B cell (primary cell): Measurements from ENCODE around the gene MGST2. TPM values are rescaled to one million over a fixed set of nuclear protein-coding genes. Genes with fewer than 3 reads are reported as not detected.

Experiments used
- ATAC-seq: fragments of 200-7000 bp; cut with Tn5 transposase; one replicate; pipeline ENCODE4 v1.10.0; 2021; ENCODE audit warnings: low read depth, mild to moderate bottlenecking, moderate number of reproducible peaks, moderate library complexity
- CTCF ChIA-PET: fragments of 350-600 bp; sonication (Branson Sonifier 250); formaldehyde crosslinking; loops from one replicate; lab custom pipeline; 2021; ENCODE audit warnings: antibody characterized with exemption, inconsistent platforms; lab: Charles Lee
- POLR2A ChIA-PET: fragments of 350-600 bp; sonication (Branson Sonifier 250); formaldehyde crosslinking; loops from one replicate; lab custom pipeline; 2021; ENCODE audit warnings: antibody characterized with exemption; lab: Charles Lee
- DNase-seq: peaks from one replicate; pipeline ENCODE4 v3.0.0; 2013
- H2AFZ ChIP-seq: 2 replicates; pipeline ENCODE4 v1.6.1; 2012; ENCODE audit warnings: mild to moderate bottlenecking, low read depth, low read length; ENCODE audit not compliant: insufficient read depth, poor library complexity, severe bottlenecking
- H3K27ac ChIP-seq, 2 donors: 1 replicate in 1 of 2; 2 replicates in 1 of 2; pipeline ENCODE4 v1.5.1; 2012 to 2013; ENCODE audit warnings: low read length in 2 of 2, mild to moderate bottlenecking in 2 of 2, moderate library complexity in 1 of 2
- H3K27me3 ChIP-seq, 4 experiments: fragments of 200-600 bp in 1 of 4; sonication (generic) in 1 of 4; replicated peaks in 1 of 4; 1 replicate in 2 of 4; 2 replicates in 2 of 4; pipeline versions ENCODE4 v1.6.1 to v1.7.0; 2013 to 2016; ENCODE audit warnings: low read length in 3 of 4, mild to moderate bottlenecking in 2 of 4, mixed read lengths in 1 of 4, moderate library complexity in 1 of 4; ENCODE audit not compliant: insufficient read depth in 4 of 4, control insufficient read depth in 3 of 4; ENCODE audit errors: control extremely low read depth in 1 of 4
- H3K36me3 ChIP-seq, 2 experiments: replicated peaks in 1 of 2; 1 replicate in 1 of 2; 2 replicates in 1 of 2; pipeline versions ENCODE4 v1.6.1 to v1.7.1; 2013; ENCODE audit warnings: low read length in 1 of 2; ENCODE audit not compliant: insufficient read depth in 2 of 2, control insufficient read depth in 1 of 2; ENCODE audit errors: control extremely low read depth in 1 of 2, extremely low read depth in 1 of 2
- H3K4me1 ChIP-seq, 2 donors: fragments of 200-600 bp in 1 of 2; sonication (generic) in 1 of 2; 1 replicate in 1 of 2; 2 replicates in 1 of 2; pipeline versions ENCODE4 v1.5.1 to v1.6.1; 2013 to 2017; ENCODE audit warnings: low read length in 2 of 2; ENCODE audit not compliant: control insufficient read depth in 2 of 2, insufficient read depth in 2 of 2
- H3K4me2 ChIP-seq: replicated peaks from 2 replicates; pipeline ENCODE3; 2012; ENCODE audit warnings: mild to moderate bottlenecking, low read depth, low read length; ENCODE audit not compliant: poor library complexity, severe bottlenecking
- H3K4me3 ChIP-seq, 5 experiments: fragments of 200-600 bp in 1 of 5; sonication (generic) in 1 of 5; 1 replicate in 3 of 5; 2 replicates in 2 of 5; pipeline versions ENCODE4 v1.5.1 to v1.7.0; 2011 to 2016; ENCODE audit warnings: low read length in 4 of 5, mild to moderate bottlenecking in 4 of 5, low read depth in 2 of 5, control low read depth in 1 of 5, moderate library complexity in 1 of 5; ENCODE audit not compliant: insufficient read depth in 1 of 5; ENCODE audit errors: control extremely low read depth in 1 of 5, extremely low read depth in 1 of 5
- H3K79me2 ChIP-seq: fragments of 200-600 bp; sonication (generic); one replicate; pipeline ENCODE4 v1.6.0; 2016; ENCODE audit warnings: low read length; ENCODE audit not compliant: control insufficient read depth, insufficient read depth
- H3K9ac ChIP-seq: fragments of 200-600 bp; sonication (generic); 2 replicates; pipeline ENCODE4 v1.6.1; 2017; ENCODE audit warnings: mild to moderate bottlenecking, low read length, moderate library complexity
- H3K9me3 ChIP-seq, 3 donors: one replicate each; pipeline versions ENCODE4 v1.6.1 to v1.7.1; 2013; ENCODE audit warnings: low read length in 2 of 3; ENCODE audit not compliant: control insufficient read depth in 2 of 3, insufficient read depth in 1 of 3; ENCODE audit errors: control extremely low read depth in 1 of 3
- H4K20me1 ChIP-seq: 2 replicates; pipeline ENCODE4 v1.6.0; 2012; ENCODE audit warnings: mild to moderate bottlenecking, low read length; ENCODE audit not compliant: insufficient read depth, control insufficient read depth, poor library complexity, severe bottlenecking
- H3K27ac Mint-ChIP-seq: one replicate; pipeline ENCODE4 v1.8.0; 2021; ENCODE audit warnings: mixed read lengths
- H3K27me3 Mint-ChIP-seq: one replicate; pipeline ENCODE4 v1.8.0; 2021; ENCODE audit warnings: mixed read lengths
- H3K4me1 Mint-ChIP-seq: one replicate; pipeline ENCODE4 v1.8.0; 2021; ENCODE audit warnings: mixed read lengths
- H3K4me3 Mint-ChIP-seq: one replicate; pipeline ENCODE4 v1.8.0; 2021; ENCODE audit warnings: mixed read lengths
- H3K9me3 Mint-ChIP-seq: one replicate; pipeline ENCODE4 v1.8.0; 2022; ENCODE audit warnings: mixed read lengths; ENCODE audit not compliant: insufficient read depth
- EZH2 ChIP-seq: IDR thresholded peaks from 2 replicates; pipeline ENCODE4 v1.6.1; 2012; ENCODE audit warnings: borderline replicate concordance, low read depth, mild to moderate bottlenecking, moderate library complexity, low read length; ENCODE audit not compliant: insufficient read depth, poor library complexity, severe bottlenecking
- WGBS: methylation state at CpG from one replicate; pipeline ENCODE4 v1.1.5; 2013; ENCODE audit warnings: missing lambda C conversion rate; ENCODE audit not compliant: insufficient coverage; 5-methylcytosine and 5-hydroxymethylcytosine counted together
- intact Hi-C: fragments of 100-400 bp; cut with micrococcal nuclease; formaldehyde crosslinking; loops from one replicate; pipeline ENCODE4 v1.10.0; 2022
- polyA plus RNA-seq: library from polyadenylated mRNA; depleted of rRNA; stranded (reverse); fragments of >200 nt; gene quantifications from 2 replicates; pipeline ENCODE4 v1.2.3, GENCODE V29; 2012
- total RNA-seq, 2 donors: library from RNA; stranded (reverse); fragments of 120-200 nt in 1 of 2; gene quantifications; 1 replicate in 1 of 2; 2 replicates in 1 of 2; pipeline versions ENCODE4 v1.2.3 to v1.2.4, GENCODE V29; 2013 to 2022
- TF ChIP-seq, protein P1 (sequence below): fragments of 200-600 bp; IDR thresholded peaks from one replicate; pipeline ENCODE4 v1.8.0; 2022; ENCODE audit warnings: antibody characterized with exemption, mild to moderate bottlenecking

MGST2 gene
- total and polyA plus RNA-seq, 2 donors (not counting 1 experiment from before 2014, with no cell fraction given) = 0.81 to 3.4 TPM

DNA sequence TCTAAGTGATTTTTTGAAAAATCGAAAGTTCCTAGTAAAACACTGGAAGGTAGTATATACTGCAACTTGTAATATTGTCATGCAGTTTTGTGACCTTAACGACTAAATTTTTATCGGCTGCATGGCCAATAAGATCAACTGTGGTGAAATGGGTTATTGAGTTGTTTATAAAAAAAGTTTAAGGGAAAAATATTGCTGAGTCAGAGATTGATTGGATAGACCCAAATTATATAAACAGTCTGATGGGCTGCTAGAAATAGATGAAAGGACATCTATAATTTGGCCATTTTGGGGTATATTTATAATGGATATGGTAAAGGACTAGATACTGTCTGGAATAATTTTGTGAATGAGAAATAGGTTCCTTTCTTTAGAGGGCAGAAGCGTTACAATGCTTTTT is 56.2 kb downstream of the MGST2 start:
- Histone ChIP-seq H3K9me3 (no peaks in the 10 kb centered on the region), H3K27ac (no peak overlapping the region), H3K79me2 (no peaks in the 10 kb centered on the region), H4K20me1 (no peaks in the 10 kb centered on the region), H3K4me2 (no peak overlapping the region), H3K36me3 (peaks cover 0 to 6% of the 10 kb centered on the region in 2 experiments), H3K9ac (no peak overlapping the region), H3K4me1 (no peaks in the 10 kb centered on the region), H3K27me3 (no peaks in the 10 kb centered on the region), H3K4me3 (no peak overlapping the region), H2AFZ (no peak overlapping the region)
- intact Hi-C loops = no loop called here
- CTCF ChIA-PET = no interaction called here
- ATAC-seq = no peak
- TF ChIP-seq, protein P1, sequence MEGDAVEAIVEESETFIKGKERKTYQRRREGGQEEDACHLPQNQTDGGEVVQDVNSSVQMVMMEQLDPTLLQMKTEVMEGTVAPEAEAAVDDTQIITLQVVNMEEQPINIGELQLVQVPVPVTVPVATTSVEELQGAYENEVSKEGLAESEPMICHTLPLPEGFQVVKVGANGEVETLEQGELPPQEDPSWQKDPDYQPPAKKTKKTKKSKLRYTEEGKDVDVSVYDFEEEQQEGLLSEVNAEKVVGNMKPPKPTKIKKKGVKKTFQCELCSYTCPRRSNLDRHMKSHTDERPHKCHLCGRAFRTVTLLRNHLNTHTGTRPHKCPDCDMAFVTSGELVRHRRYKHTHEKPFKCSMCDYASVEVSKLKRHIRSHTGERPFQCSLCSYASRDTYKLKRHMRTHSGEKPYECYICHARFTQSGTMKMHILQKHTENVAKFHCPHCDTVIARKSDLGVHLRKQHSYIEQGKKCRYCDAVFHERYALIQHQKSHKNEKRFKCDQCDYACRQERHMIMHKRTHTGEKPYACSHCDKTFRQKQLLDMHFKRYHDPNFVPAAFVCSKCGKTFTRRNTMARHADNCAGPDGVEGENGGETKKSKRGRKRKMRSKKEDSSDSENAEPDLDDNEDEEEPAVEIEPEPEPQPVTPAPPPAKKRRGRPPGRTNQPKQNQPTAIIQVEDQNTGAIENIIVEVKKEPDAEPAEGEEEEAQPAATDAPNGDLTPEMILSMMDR = no peak
- no peak for TF ChIP-seq EZH2
- Mint-ChIP-seq H3K4me3 (no peak overlapping the region), H3K27ac (no peak overlapping the region), H3K9me3 (no peaks in the 10 kb centered on the region), H3K4me1 (no peaks in the 10 kb centered on the region), H3K27me3 (no peaks in the 10 kb centered on the region)
- POLR2A ChIA-PET = no interaction called here
- DNase-seq = no peak
- no CpG with 5 or more reads among the region's 4 CpGs for WGBS

DNA sequence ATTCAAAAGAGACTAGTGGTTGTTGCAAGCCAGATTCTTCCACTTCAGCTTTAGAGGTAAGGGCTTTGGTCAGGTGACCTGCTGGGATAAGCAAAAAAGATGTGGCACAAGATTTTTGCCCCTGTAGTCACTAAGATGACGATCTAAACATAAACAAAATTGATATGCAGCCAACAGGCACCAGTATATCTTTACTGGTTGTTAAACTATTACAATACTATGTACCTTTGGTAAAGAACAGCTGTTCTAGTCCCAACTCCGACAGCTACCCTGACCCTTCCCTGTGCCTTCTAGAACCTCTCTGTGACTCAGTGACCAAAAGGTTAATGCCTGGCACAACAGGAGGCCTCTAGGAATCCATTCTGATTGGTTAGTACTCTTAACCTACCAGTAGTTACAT is 59.6 kb downstream of the MGST2 start:
- no peak overlapping the region for H3K9ac ChIP-seq
- no peaks in the 10 kb centered on the region for H3K27me3 ChIP-seq
- ChIA-PET CTCF (no interaction called here), POLR2A (no interaction called here)
- WGBS = 100% methylated on average over 1 of the region's 2 CpGs
- TF ChIP-seq, protein P1 = no peak
- no peak for TF ChIP-seq EZH2
- no peaks in the 10 kb centered on the region for H3K4me1 ChIP-seq
- H3K79me2 ChIP-seq = no peaks in the 10 kb centered on the region
- H4K20me1 ChIP-seq = no peaks in the 10 kb centered on the region
- peaks cover 0 to 6% of the 10 kb centered on the region in 2 experiments for H3K36me3 ChIP-seq
- peaks cover 3% of the 10 kb centered on the region for H3K27me3 Mint-ChIP-seq
- H3K27ac Mint-ChIP-seq = no peak overlapping the region
- no peaks in the 10 kb centered on the region for H3K4me1 Mint-ChIP-seq
- DNase-seq (no peak), ATAC-seq (no peak)
- no peak overlapping the region for H3K4me3 ChIP-seq
- H3K9me3 Mint-ChIP-seq = no peaks in the 10 kb centered on the region
- H3K4me2 ChIP-seq = no peak overlapping the region
- H3K27ac ChIP-seq = no peak overlapping the region
- H2AFZ ChIP-seq = no peak overlapping the region
- H3K9me3 ChIP-seq = no peaks in the 10 kb centered on the region
- intact Hi-C loops = no loop called here
- no peak overlapping the region for H3K4me3 Mint-ChIP-seq
